Measurements from ENCODE around the gene PSMB7.

- TF ChIP-seq ELK1 (IDR thresholded peaks at IDR 0.05; ENCODE audit: borderline replicate concordance, low read depth, low read length), result no peak
- TF ChIP-seq POLR2A (IDR thresholded peaks at IDR 0.05; ENCODE audit: low read depth, low read length), result no peak
- no peak for TF ChIP-seq CTCF (conservative IDR thresholded peaks at IDR 0.05; ENCODE audit: low read depth, low read length)
- TF ChIP-seq USF2 (IDR thresholded peaks at IDR 0.05; ENCODE audit: low read depth, low read length), result no peak
- TF ChIP-seq MXI1 (IDR thresholded peaks at IDR 0.05; ENCODE audit: borderline replicate concordance, low read depth, low read length), result no peak
- no peak for TF ChIP-seq RAD21 (IDR thresholded peaks at IDR 0.05; ENCODE audit: low read length)
- no peak for TF ChIP-seq MAFK (IDR thresholded peaks at IDR 0.05; ENCODE audit: low read depth, low read length)
- no peak for TF ChIP-seq CEBPB (IDR thresholded peaks at IDR 0.05; ENCODE audit: low read depth, low read length)
- no peak for TF ChIP-seq CHD1 (IDR thresholded peaks at IDR 0.05; ENCODE audit: low read depth, low read length)
- no peak for TF ChIP-seq BHLHE40 (IDR thresholded peaks at IDR 0.05; ENCODE audit: low read depth, low read length)
Measured at GRCh38 chr9:124346347-124347163, 68.7 kb downstream of the PSMB7 start.
